ENCODE measurements around the gene RTN4R.
"Not testable (repeated sequence)": the region's sequence is repeated elsewhere in the genome, so short reads cannot be mapped to it uniquely, and the experiment has no call there.

RTN4R gene

GRCh38 chr22:20315337-20316216 is 47.5 kb upstream of the RTN4R start:
- Histone ChIP-seq H3K27ac (ENCODE audit: extremely low read depth, low read depth, low read length) (no peak overlapping the region), H3K4me3 (ENCODE audit: low read depth, low read length) (no peak overlapping the region), H3K9me3 (ENCODE audit: control insufficient read depth, insufficient read depth, low read depth, low read length) (no peaks in the 10 kb centered on the region), H3K4me1 (ENCODE audit: control insufficient read depth, insufficient read depth, low read length) (peaks cover 4% of the 10 kb centered on the region; the same call in 1 of the 2 replicates), H3K36me3 (ENCODE audit: control insufficient read depth in 2 of 2, insufficient read depth in 1 of 2, low read length in 2 of 2) (peaks cover 0 to 14% of the 10 kb centered on the region in 2 experiments; a peak in 1 of 3 replicates)
- ChIA-PET POLR2A (no interaction called here), CTCF (interaction anchor here (4.5 kb wide), 1 partner anchor 159 kb away, joined by 20 read pairs; no protein-coding TSS in a partner anchor)
- TF ChIP-seq GLIS1 (tag by site-specific recombination; IDR thresholded peaks at IDR 0.05), result peak; percentile 91
- peak; percentile 30; the same call in 1 of the 2 replicates for TF ChIP-seq ZIC2 (tag by site-specific recombination; IDR thresholded peaks at IDR 0.05)
- TF ChIP-seq ZNF2 (tag by site-specific recombination; IDR thresholded peaks at IDR 0.05), result no peak

GRCh38 chr22:20314741-20315336 is 46.7 kb upstream of the RTN4R start:
- H3K4me1 ChIP-seq (ENCODE audit: control insufficient read depth, insufficient read depth, low read length); POLR2A ChIA-PET; H3K4me3 ChIP-seq (ENCODE audit: low read depth, low read length); H3K9me3 ChIP-seq (ENCODE audit: control insufficient read depth, insufficient read depth, low read depth, low read length); H3K27ac ChIP-seq (ENCODE audit: extremely low read depth, low read depth, low read length): not testable (repeated sequence)
- peak; percentile 93 for TF ChIP-seq GLIS1 (tag by site-specific recombination; IDR thresholded peaks at IDR 0.05)
- peak; percentile 62 for TF ChIP-seq GLIS2 (tag by site-specific recombination; IDR thresholded peaks at IDR 0.05)
- TF ChIP-seq ZIC2 (tag by site-specific recombination; IDR thresholded peaks at IDR 0.05), result peak; percentile 95
- CTCF ChIA-PET, result interaction anchor here (0.8 kb wide), 1 partner anchor 29 kb away, joined by 3 read pairs; no protein-coding TSS in a partner anchor
- peaks cover 0 to 14% of the 10 kb centered on the region in 2 experiments; a peak in 1 of 3 replicates for H3K36me3 ChIP-seq (ENCODE audit: control insufficient read depth in 2 of 2, insufficient read depth in 1 of 2, low read length in 2 of 2)

GRCh38 chr22:20314206-20314605 is 46.1 kb upstream of the RTN4R start:
- H3K9me3 ChIP-seq (ENCODE audit: control insufficient read depth, insufficient read depth, low read depth, low read length); H3K4me3 ChIP-seq (ENCODE audit: low read depth, low read length); H3K27ac ChIP-seq (ENCODE audit: extremely low read depth, low read depth, low read length); POLR2A ChIA-PET; H3K4me1 ChIP-seq (ENCODE audit: control insufficient read depth, insufficient read depth, low read length): not testable (repeated sequence)
- CTCF ChIA-PET, result interaction anchor here (0.8 kb wide), 1 partner anchor 28 kb away, joined by 3 read pairs; no protein-coding TSS in a partner anchor
- H3K36me3 ChIP-seq (ENCODE audit: control insufficient read depth in 2 of 2, insufficient read depth in 1 of 2, low read length in 2 of 2), result peaks cover 0 to 14% of the 10 kb centered on the region in 2 experiments; a peak in 1 of 3 replicates

DNA sequence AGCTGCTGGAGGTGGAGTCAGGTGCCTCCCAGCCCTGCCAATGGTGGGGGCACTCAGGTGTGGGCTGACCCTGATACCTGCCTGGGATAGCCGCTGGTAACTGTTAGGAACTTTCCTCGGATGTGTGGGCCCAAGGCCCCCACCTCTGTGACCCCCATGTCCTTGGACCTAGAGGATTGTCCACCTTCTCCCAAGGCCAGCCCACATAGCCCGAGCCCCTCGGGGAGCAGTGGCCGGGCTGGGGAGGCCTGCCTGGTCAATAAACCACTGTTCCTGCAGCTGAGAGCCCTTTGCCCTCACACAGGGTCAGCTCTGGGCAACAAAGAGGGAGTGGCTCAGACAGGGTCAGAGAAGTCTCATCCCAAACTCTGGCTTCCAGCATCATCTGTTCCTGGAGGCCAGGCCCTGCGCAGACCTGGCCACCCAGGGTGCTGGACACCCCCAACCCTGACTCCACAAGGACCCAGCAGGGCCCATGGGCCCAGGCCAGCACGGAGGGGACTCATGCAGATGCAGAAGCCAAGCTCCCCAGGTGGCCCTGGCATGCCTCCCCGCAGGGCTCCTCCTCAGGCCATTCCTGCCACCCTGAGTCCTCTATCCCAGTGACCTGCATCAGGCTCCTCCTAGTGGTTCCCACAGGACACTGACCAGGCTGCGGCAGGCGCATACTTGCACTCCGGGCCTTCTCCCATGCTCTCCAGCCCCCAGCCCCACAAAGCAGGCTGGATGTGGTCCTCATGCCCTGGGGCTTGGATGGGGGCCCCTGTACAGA is 45.4 kb upstream of the RTN4R start:
- H3K4me3 ChIP-seq (ENCODE audit: low read depth, low read length); H3K27ac ChIP-seq (ENCODE audit: extremely low read depth, low read depth, low read length); H3K9me3 ChIP-seq (ENCODE audit: control insufficient read depth, insufficient read depth, low read depth, low read length); H3K4me1 ChIP-seq (ENCODE audit: control insufficient read depth, insufficient read depth, low read length); POLR2A ChIA-PET: not testable (repeated sequence)
- peaks cover 0 to 14% of the 10 kb centered on the region in 2 experiments; a peak in 1 of 3 replicates for H3K36me3 ChIP-seq (ENCODE audit: control insufficient read depth in 2 of 2, insufficient read depth in 1 of 2, low read length in 2 of 2)
- CTCF ChIA-PET, result interaction anchor here (0.6 kb wide), 1 partner anchor 22 kb away, joined by 4 read pairs; no protein-coding TSS in a partner anchor
- TF ChIP-seq GLIS1 (tag by site-specific recombination; IDR thresholded peaks at IDR 0.05) (peak; percentile 69), ZIC2 (tag by site-specific recombination; IDR thresholded peaks at IDR 0.05) (peak; percentile 76)
- TF ChIP-seq, protein P1, sequence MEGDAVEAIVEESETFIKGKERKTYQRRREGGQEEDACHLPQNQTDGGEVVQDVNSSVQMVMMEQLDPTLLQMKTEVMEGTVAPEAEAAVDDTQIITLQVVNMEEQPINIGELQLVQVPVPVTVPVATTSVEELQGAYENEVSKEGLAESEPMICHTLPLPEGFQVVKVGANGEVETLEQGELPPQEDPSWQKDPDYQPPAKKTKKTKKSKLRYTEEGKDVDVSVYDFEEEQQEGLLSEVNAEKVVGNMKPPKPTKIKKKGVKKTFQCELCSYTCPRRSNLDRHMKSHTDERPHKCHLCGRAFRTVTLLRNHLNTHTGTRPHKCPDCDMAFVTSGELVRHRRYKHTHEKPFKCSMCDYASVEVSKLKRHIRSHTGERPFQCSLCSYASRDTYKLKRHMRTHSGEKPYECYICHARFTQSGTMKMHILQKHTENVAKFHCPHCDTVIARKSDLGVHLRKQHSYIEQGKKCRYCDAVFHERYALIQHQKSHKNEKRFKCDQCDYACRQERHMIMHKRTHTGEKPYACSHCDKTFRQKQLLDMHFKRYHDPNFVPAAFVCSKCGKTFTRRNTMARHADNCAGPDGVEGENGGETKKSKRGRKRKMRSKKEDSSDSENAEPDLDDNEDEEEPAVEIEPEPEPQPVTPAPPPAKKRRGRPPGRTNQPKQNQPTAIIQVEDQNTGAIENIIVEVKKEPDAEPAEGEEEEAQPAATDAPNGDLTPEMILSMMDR (tag by site-specific recombination; IDR thresholded peaks at IDR 0.05), result peak; percentile 33; the same call in 1 of the 2 replicates

DNA sequence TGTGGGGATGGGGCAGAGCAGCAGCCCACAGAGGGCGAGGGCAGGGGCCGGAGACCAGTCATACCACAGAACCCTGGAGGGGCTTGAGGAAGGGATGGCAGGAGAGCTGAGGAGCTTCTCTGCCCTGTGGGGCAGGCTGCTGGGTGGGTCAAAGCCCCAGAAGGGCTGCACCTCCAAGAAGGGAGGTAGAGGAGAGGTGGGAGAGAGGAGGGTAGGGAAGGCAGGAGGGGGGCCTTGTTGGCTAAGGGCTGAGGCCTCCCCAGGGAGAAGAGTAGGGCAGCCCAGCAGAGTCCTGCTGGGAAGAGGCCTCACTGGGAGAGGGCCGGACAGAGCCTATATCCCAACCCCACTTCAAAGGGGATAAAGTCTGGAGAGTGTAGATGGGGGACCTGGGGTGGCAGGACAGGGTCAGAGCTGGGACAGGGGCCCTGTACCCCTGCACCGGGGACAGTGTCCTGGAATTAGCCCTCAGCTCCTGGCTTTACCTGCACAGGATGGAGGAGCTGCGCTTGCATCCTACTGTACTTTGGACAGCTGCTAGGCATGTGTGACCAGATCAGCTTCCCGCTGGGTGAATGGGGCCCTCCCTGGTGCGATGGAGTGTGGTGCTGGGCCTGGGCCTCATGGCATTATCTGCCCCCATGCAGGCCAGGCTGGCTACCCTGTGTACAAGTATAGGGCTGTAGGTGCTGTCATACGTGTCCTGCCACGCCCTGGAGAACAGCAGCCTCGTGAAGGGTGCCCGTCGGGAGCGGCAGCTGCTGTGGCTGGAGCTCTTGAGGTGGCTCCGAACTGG is 44.5 kb upstream of the RTN4R start:
- H3K4me3 ChIP-seq (ENCODE audit: low read depth, low read length), result no peak overlapping the region
- POLR2A ChIA-PET, result no interaction called here
- H3K9me3 ChIP-seq (ENCODE audit: control insufficient read depth, insufficient read depth, low read depth, low read length), result no peaks in the 10 kb centered on the region
- peaks cover 2% of the 10 kb centered on the region; the same call in 1 of the 2 replicates for H3K4me1 ChIP-seq (ENCODE audit: control insufficient read depth, insufficient read depth, low read length)
- CTCF ChIA-PET, result interaction anchor here (0.5 to 1.7 kb wide), 4 partner anchors 11 to 510 kb away, joined by 3 to 5 read pairs (median 4); no protein-coding TSS in a partner anchor
- peaks cover 0 to 14% of the 10 kb centered on the region in 2 experiments; a peak in 1 of 3 replicates for H3K36me3 ChIP-seq (ENCODE audit: control insufficient read depth in 2 of 2, insufficient read depth in 1 of 2, low read length in 2 of 2)
- no peak overlapping the region for H3K27ac ChIP-seq (ENCODE audit: extremely low read depth, low read depth, low read length)
- no peak for TF ChIP-seq ZNF324 (tag by site-specific recombination; IDR thresholded peaks at IDR 0.05)
- TF ChIP-seq, protein P2, sequence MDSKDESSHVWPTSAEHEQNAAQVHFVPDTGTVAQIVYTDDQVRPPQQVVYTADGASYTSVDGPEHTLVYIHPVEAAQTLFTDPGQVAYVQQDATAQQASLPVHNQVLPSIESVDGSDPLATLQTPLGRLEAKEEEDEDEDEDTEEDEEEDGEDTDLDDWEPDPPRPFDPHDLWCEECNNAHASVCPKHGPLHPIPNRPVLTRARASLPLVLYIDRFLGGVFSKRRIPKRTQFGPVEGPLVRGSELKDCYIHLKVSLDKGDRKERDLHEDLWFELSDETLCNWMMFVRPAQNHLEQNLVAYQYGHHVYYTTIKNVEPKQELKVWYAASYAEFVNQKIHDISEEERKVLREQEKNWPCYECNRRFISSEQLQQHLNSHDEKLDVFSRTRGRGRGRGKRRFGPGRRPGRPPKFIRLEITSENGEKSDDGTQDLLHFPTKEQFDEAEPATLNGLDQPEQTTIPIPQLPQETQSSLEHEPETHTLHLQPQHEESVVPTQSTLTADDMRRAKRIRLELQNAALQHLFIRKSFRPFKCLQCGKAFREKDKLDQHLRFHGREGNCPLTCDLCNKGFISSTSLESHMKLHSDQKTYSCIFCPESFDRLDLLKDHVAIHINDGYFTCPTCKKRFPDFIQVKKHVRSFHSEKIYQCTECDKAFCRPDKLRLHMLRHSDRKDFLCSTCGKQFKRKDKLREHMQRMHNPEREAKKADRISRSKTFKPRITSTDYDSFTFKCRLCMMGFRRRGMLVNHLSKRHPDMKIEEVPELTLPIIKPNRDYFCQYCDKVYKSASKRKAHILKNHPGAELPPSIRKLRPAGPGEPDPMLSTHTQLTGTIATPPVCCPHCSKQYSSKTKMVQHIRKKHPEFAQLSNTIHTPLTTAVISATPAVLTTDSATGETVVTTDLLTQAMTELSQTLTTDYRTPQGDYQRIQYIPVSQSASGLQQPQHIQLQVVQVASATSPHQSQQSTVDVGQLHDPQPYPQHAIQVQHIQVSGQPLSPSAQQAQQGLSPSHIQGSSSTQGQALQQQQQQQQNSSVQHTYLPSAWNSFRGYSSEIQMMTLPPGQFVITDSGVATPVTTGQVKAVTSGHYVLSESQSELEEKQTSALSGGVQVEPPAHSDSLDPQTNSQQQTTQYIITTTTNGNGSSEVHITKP (tag by site-specific recombination; IDR thresholded peaks at IDR 0.05), result 0 out of 2 replicates have a peak, but pooled peaks have one; percentile 18
- no peak for TF ChIP-seq KLF7 (tag by site-specific recombination; IDR thresholded peaks at IDR 0.05; ENCODE audit: borderline replicate concordance)
- TF ChIP-seq EGR2 (tag by site-specific recombination; IDR thresholded peaks at IDR 0.05; ENCODE audit: low read depth), result no peak
- peak; percentile 30; the same call in 1 of the 2 replicates for TF ChIP-seq GLIS1 (tag by site-specific recombination; IDR thresholded peaks at IDR 0.05)
- no peak for TF ChIP-seq ZNF274 (IDR thresholded peaks at IDR 0.05; ENCODE audit: low read length)
- TF ChIP-seq ZNF274 (tag by site-specific recombination; IDR thresholded peaks at IDR 0.05; ENCODE audit: borderline replicate concordance), result no peak
- TF ChIP-seq ZNF600 (tag by site-specific recombination; IDR thresholded peaks at IDR 0.05), result peak; percentile 46; the same call in 1 of the 2 replicates

All from HEK293 (cell line).